OCI-LY7 (cell line): Measurements from ENCODE around the gene PPT2. TPM values are rescaled to one million over a fixed set of nuclear protein-coding genes. Genes with fewer than 3 reads are reported as not detected.
A peak's percentile ranks its signal among the peaks of the same experiment; 100 is the strongest.

Source experiments
- Bru-seq: library from RNA; stranded (reverse); fragments of 400-500 nt; gene quantifications from one replicate; lab custom pipeline; 2021; lab: Mats Ljungman, UMichigan
- BruChase-seq, 2 experiments: library from RNA; stranded (reverse); fragments of 400-500 nt; gene quantifications; one replicate each; lab custom pipeline; 2021; lab: Mats Ljungman, UMichigan
- BruUV-seq: library from RNA; stranded (reverse); fragments of 400-500 nt; replicated peaks from 2 replicates; lab custom pipeline; 2021; lab: Mats Ljungman, UMichigan
- CTCF ChIA-PET: fragments of 300-600 bp; sonication (Branson Sonifier 250); formaldehyde crosslinking; loops from one replicate; lab custom pipeline; 2022; ENCODE audit warnings: antibody characterized with exemption; ENCODE audit not compliant: unreplicated experiment; lab: Charles Lee
- POLR2A ChIA-PET: fragments of 300-600 bp; sonication (Branson Sonifier 250); formaldehyde crosslinking; loops from one replicate; lab custom pipeline; 2022; ENCODE audit warnings: antibody characterized with exemption; lab: Charles Lee
- DNase-seq: peaks from one replicate; pipeline ENCODE4 v3.0.0-alpha.2; 2015; ENCODE audit warnings: low spot score
- H2AFZ ChIP-seq: fragments of 200-600 bp; sonication (generic), shearing (Covaris generic); 2 replicates; pipeline ENCODE4 v1.6.1; 2014; ENCODE audit warnings: mild to moderate bottlenecking, antibody characterized with exemption, low read length, moderate library complexity
- H3K27ac ChIP-seq: fragments of 200-600 bp; sonication (generic); 2 replicates; pipeline ENCODE4 v1.5.1; 2014; ENCODE audit warnings: mixed run types, low read depth, mild to moderate bottlenecking, moderate library complexity, low read length, inconsistent platforms; ENCODE audit not compliant: poor library complexity, severe bottlenecking
- H3K36me3 ChIP-seq: fragments of 200-600 bp; sonication (generic); 2 replicates; pipeline ENCODE4 v1.6.1; 2014; ENCODE audit warnings: mild to moderate bottlenecking, antibody characterized with exemption, low read length, moderate library complexity, mixed read lengths; ENCODE audit not compliant: insufficient read depth
- H3K4me1 ChIP-seq: fragments of 200-600 bp; sonication (generic); 2 replicates; pipeline ENCODE4 v1.5.1; 2014; ENCODE audit warnings: mild to moderate bottlenecking, low read length; ENCODE audit not compliant: insufficient read depth, poor library complexity, severe bottlenecking
- H3K4me2 ChIP-seq: fragments of 200-600 bp; sonication (generic); 2 replicates; pipeline ENCODE4 v1.6.1; 2014; ENCODE audit warnings: mild to moderate bottlenecking, low read length
- H3K4me3 ChIP-seq: fragments of 200-600 bp; sonication (generic); 2 replicates; pipeline ENCODE4 v1.5.1; 2014; ENCODE audit warnings: mild to moderate bottlenecking, low read depth, low read length; ENCODE audit not compliant: poor library complexity, severe bottlenecking
- H3K79me2 ChIP-seq: fragments of 200-600 bp; sonication (generic); 2 replicates; pipeline ENCODE4 v1.6.1; 2016; ENCODE audit warnings: low read depth, mild to moderate bottlenecking, low read length, moderate library complexity, mixed read lengths; ENCODE audit not compliant: insufficient read depth
- H3K9me2 ChIP-seq: fragments of 200-600 bp; sonication (generic); 2 replicates; pipeline ENCODE4 v1.6.1; 2016; ENCODE audit warnings: mild to moderate bottlenecking, low read length, mixed read lengths; ENCODE audit not compliant: insufficient read depth
- H3K9me3 ChIP-seq: fragments of 200-600 bp; sonication (generic); 2 replicates; pipeline ENCODE4 v1.6.1; 2014; ENCODE audit warnings: mild to moderate bottlenecking, mixed run types, low read length, mixed read lengths
- H4K20me1 ChIP-seq: fragments of 200-600 bp; sonication (generic); 2 replicates; pipeline ENCODE4 v1.6.1; 2014; ENCODE audit warnings: mild to moderate bottlenecking, antibody characterized with exemption, low read length, moderate library complexity, mixed read lengths; ENCODE audit not compliant: insufficient read depth
- CTCF ChIP-seq: fragments of 200-600 bp; sonication (generic); conservative IDR thresholded peaks from 2 replicates; pipeline ENCODE4 v1.5.1; 2014; ENCODE audit warnings: mild to moderate bottlenecking, antibody characterized with exemption, low read length, moderate library complexity, mixed read lengths
- EZH2phosphoT487 ChIP-seq: fragments of 200-600 bp; sonication (generic); IDR thresholded peaks from 2 replicates; pipeline ENCODE4 v1.6.1; 2018; ENCODE audit warnings: low read depth, borderline replicate concordance, mild to moderate bottlenecking, mixed run types, antibody characterized with exemption, low read length, moderate library complexity, mixed read lengths
- intact Hi-C: fragments of 100-400 bp; cut with micrococcal nuclease; formaldehyde crosslinking; loops from one replicate; pipeline ENCODE4 v1.10.0; 2022; ENCODE audit not compliant: unreplicated experiment
- long read RNA-seq: library from polyadenylated mRNA; stranded (forward); transcript quantifications from one replicate; pipeline ENCODE4 v2.0.0, GENCODE V29; 2022
- total RNA-seq, 2 experiments: library from RNA; depleted of rRNA in 1 of 2; stranded (reverse); fragments of >200 nt in 1 of 2; shearing (Covaris generic) in 1 of 2; gene quantifications; 2 replicates each; pipeline ENCODE4 v1.2.3, GENCODE V29; 2014 to 2022

The PPT2 gene, protein sequence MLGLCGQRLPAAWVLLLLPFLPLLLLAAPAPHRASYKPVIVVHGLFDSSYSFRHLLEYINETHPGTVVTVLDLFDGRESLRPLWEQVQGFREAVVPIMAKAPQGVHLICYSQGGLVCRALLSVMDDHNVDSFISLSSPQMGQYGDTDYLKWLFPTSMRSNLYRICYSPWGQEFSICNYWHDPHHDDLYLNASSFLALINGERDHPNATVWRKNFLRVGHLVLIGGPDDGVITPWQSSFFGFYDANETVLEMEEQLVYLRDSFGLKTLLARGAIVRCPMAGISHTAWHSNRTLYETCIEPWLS
- 111 and 130 TPM in 2 replicates for total RNA-seq (2014; rRNA removed; shearing (Covaris generic))
- total RNA-seq (2022) = 34.1 and 39.0 TPM in 2 replicates
- Bru-seq, nascent RNA = percentile 62 among the genes with signal in this experiment
- percentile 91 among the genes with signal in this experiment for BruChase-seq, experiment 1, labeled RNA remaining after a 6-hour chase
- percentile 90 among the genes with signal in this experiment for BruChase-seq, experiment 2, labeled RNA remaining after a 2-hour chase
- long read RNA-seq, transcript PPT2-244 (9 exons, 2,053 nt) = major isoform, 12 of 22 reads
- long read RNA-seq, partial matches to known transcripts = 6 of 22 reads
- long read RNA-seq, other reads (novel, unspliced or antisense) = 3 of 22 reads

GRCh38 chr6:32153564-32154513, at the start of gene PPT2:
PPT2 (plus strand) TSS chr6:32154141; CDS start chr6:32154595, 454 bp downstream.
- BruUV-seq = no TSS peak
- TF ChIP-seq CTCF (0 out of 2 replicates have a peak, but pooled peaks have one; percentile 19), EZH2phosphoT487 (no peak)
- Histone ChIP-seq H3K27ac (peak within 1 kb of the TSS; percentile 62), H3K4me2 (peak within 1 kb of the TSS; percentile 82), H2AFZ (peak within 1 kb of the TSS; percentile 55), H3K4me3 (peak within 1 kb of the TSS; percentile 80), H4K20me1 (no peaks in the 10 kb centered on the region), H3K4me1 (peaks cover 23% of the 10 kb centered on the region), H3K79me2 (no peaks in the 10 kb centered on the region; the same call in 1 of the 2 replicates), H3K36me3 (peaks cover 33% of the 10 kb centered on the region), H3K9me3 (no peaks in the 10 kb centered on the region), H3K9me2 (no peaks in the 10 kb centered on the region)
- ChIA-PET CTCF (interaction anchor here (1.1 kb wide), 1 partner anchor 26 kb away, joined by 7 read pairs; the partner anchor contains the start of gene ATF6B), POLR2A (no interaction called here)
- intact Hi-C loops = loop anchor here (1.0 to 2.0 kb wide), 6 partner anchors 23 to 71 kb away; partner anchors contain the start of genes AGPAT1, FKBPL and NOTCH4
- peak; percentile 93 for DNase-seq

DNA sequence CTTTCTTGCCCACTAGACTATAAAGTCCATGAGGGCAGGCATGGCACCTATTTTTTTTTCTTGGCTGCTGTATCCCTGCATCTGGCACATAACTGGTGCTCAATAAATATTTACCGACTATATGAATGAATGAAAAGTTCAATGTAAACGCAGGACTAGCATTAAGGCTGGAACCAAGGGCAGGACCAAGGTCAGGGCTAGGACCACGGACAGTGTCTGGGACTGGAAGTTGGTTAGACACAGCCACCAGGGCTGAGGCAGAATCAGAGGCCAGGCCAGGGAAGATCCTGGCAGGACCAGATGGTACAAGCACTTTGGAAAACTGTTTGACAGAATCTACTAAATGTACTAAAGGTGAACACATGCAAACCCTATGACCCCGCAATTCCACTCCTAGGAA, 48.5 kb upstream of the PPT2 start:
- no peaks in the 10 kb centered on the region for H3K9me2 ChIP-seq
- H3K27ac ChIP-seq = no peak overlapping the region
- TF ChIP-seq EZH2phosphoT487 (no peak), CTCF (no peak)
- H3K4me2 ChIP-seq = no peak overlapping the region
- no peaks in the 10 kb centered on the region for H3K4me1 ChIP-seq
- H3K36me3 ChIP-seq = no peaks in the 10 kb centered on the region
- H3K79me2 ChIP-seq = no peaks in the 10 kb centered on the region
- no peaks in the 10 kb centered on the region; the same call in 1 of the 2 replicates for H4K20me1 ChIP-seq
- intact Hi-C loops = no loop called here
- H3K9me3 ChIP-seq = no peaks in the 10 kb centered on the region
- no peak for DNase-seq
- no peak overlapping the region for H2AFZ ChIP-seq
- no TSS peak for BruUV-seq
- POLR2A ChIA-PET = no interaction called here
- no peak overlapping the region for H3K4me3 ChIP-seq
- CTCF ChIA-PET = no interaction called here
